H1 (cell line): ENCODE measurements around the gene LRP11. TPM values are rescaled to one million over a fixed set of nuclear protein-coding genes. Genes with fewer than 3 reads are reported as not detected.
"Not testable (repeated sequence)": the region's sequence is repeated elsewhere in the genome, so short reads cannot be mapped to it uniquely, and the experiment has no call there.

Experiments used
- CTCF ChIA-PET: fragments of 300-600 bp; sonication (Branson Sonifier 250); formaldehyde crosslinking; loops from one replicate; lab custom pipeline; 2021; ENCODE audit not compliant: partially characterized antibody; lab: Charles Lee
- POLR2A ChIA-PET: fragments of 300-600 bp; sonication (Branson Sonifier 250); formaldehyde crosslinking; loops from one replicate; lab custom pipeline; 2021; ENCODE audit warnings: inconsistent platforms; ENCODE audit not compliant: partially characterized antibody; lab: Charles Lee
- DNase-seq, 2 experiments: peaks; one replicate each; pipeline versions ENCODE4 v3.0.0 to v3.0.0-alpha.2; 2010 to 2022; ENCODE audit warnings: low spot score in 2 of 2, low read depth in 1 of 2, mixed read lengths in 1 of 2
- FAIRE-seq: peaks from 2 replicates; lab custom pipeline; 2011; peaks lifted over from hg19 to GRCh38; lab: Jason Lieb, UNC
- H2AFZ ChIP-seq: 2 replicates; pipeline ENCODE4 v1.8.1; 2012; ENCODE audit warnings: low read length, inconsistent platforms
- H2AK5ac ChIP-seq: 2 replicates; pipeline ENCODE4 v1.6.1; 2013; ENCODE audit warnings: low read depth, low read length
- H2BK120ac ChIP-seq: replicated peaks from 2 replicates; pipeline ENCODE3; 2013; ENCODE audit warnings: low read depth, low read length, inconsistent platforms
- H2BK12ac ChIP-seq: 2 replicates; pipeline ENCODE4 v1.6.1; 2013; ENCODE audit warnings: low read depth, low read length
- H2BK15ac ChIP-seq: 2 replicates; pipeline ENCODE4 v1.6.1; 2013; ENCODE audit warnings: low read length
- H2BK20ac ChIP-seq: 2 replicates; pipeline ENCODE4 v1.6.1; 2013; ENCODE audit warnings: low read length
- H2BK5ac ChIP-seq: 2 replicates; pipeline ENCODE4 v1.6.1; 2013; ENCODE audit warnings: low read depth, low read length
- H3K14ac ChIP-seq: 2 replicates; pipeline ENCODE4 v1.6.1; 2013; ENCODE audit warnings: inconsistent platforms; ENCODE audit not compliant: insufficient read length
- H3K18ac ChIP-seq: 2 replicates; pipeline ENCODE4 v1.6.1; 2013; ENCODE audit warnings: low read length; ENCODE audit errors: extremely low read depth
- H3K23ac ChIP-seq: 2 replicates; pipeline ENCODE4 v1.6.1; 2013; ENCODE audit warnings: inconsistent platforms; ENCODE audit not compliant: insufficient read length
- H3K23me2 ChIP-seq: 2 replicates; pipeline ENCODE4 v1.6.1; 2013; ENCODE audit warnings: low read depth, low read length
- H3K27ac ChIP-seq: 2 replicates; pipeline ENCODE4 v1.6.1; 2011; ENCODE audit warnings: low read depth, low read length, inconsistent platforms
- H3K27me3 ChIP-seq, 4 experiments: replicated peaks in 1 of 4; 1 replicate in 1 of 4; 2 replicates in 3 of 4; pipeline versions ENCODE4 v1.6.1 to v1.8.1; 2011 to 2013; ENCODE audit warnings: low read length in 3 of 4, mild to moderate bottlenecking in 3 of 4, inconsistent platforms in 2 of 4, mixed read lengths in 2 of 4, moderate library complexity in 1 of 4; ENCODE audit not compliant: control insufficient read depth in 3 of 4, insufficient read depth in 3 of 4; ENCODE audit errors: extremely low read depth in 1 of 4
- H3K36me3 ChIP-seq, 4 experiments: 2 replicates each; pipeline versions ENCODE4 v1.6.1 to v1.8.1; 2011 to 2013; ENCODE audit warnings: mild to moderate bottlenecking in 4 of 4, low read length in 3 of 4, moderate library complexity in 2 of 4, control low read depth in 1 of 4, inconsistent platforms in 1 of 4; ENCODE audit not compliant: insufficient read depth in 4 of 4, control insufficient read depth in 2 of 4
- H3K4ac ChIP-seq: replicated peaks from 2 replicates; pipeline ENCODE3; 2013; ENCODE audit warnings: low read length, low read depth, mixed read lengths, inconsistent platforms; ENCODE audit not compliant: insufficient read length
- H3K4me1 ChIP-seq, 4 experiments: replicated peaks in 1 of 4; 1 replicate in 1 of 4; 2 replicates in 3 of 4; pipeline versions ENCODE4 v1.6.1 to v1.8.1; 2011 to 2013; ENCODE audit warnings: low read length in 3 of 4, inconsistent platforms in 2 of 4, mixed read lengths in 1 of 4; ENCODE audit not compliant: insufficient read depth in 4 of 4, control insufficient read depth in 3 of 4
- H3K4me2 ChIP-seq, 2 experiments: 2 replicates each; pipeline versions ENCODE4 v1.6.1 to v1.8.1; 2011 to 2013; ENCODE audit warnings: low read depth in 2 of 2, low read length in 2 of 2, control low read depth in 1 of 2, inconsistent platforms in 1 of 2, mild to moderate bottlenecking in 1 of 2; ENCODE audit not compliant: insufficient read depth in 1 of 2
- H3K4me3 ChIP-seq, 4 experiments: fragments of 200-600, 300-600 bp in 1 of 4; sonication (generic), shearing (Covaris generic), sonication (Bioruptor Twin) in 1 of 4; 2 replicates each; pipeline versions ENCODE4 v1.5.1 to v1.8.1; 2011 to 2016; ENCODE audit warnings: low read length in 4 of 4, low read depth in 3 of 4, control low read depth in 2 of 4, inconsistent platforms in 2 of 4, mild to moderate bottlenecking in 2 of 4, mixed read lengths in 1 of 4, moderate library complexity in 1 of 4; ENCODE audit not compliant: insufficient read depth in 2 of 4; ENCODE audit errors: extremely low read depth in 1 of 4
- H3K56ac ChIP-seq: replicated peaks from 2 replicates; pipeline ENCODE3; 2013; ENCODE audit warnings: low read depth, mild to moderate bottlenecking, mixed read lengths, low read length, inconsistent platforms; ENCODE audit not compliant: insufficient read length
- H3K79me1 ChIP-seq: 2 replicates; pipeline ENCODE4 v1.6.1; 2013; ENCODE audit warnings: low read depth, low read length, control low read depth
- H3K79me2 ChIP-seq, 2 experiments: 2 replicates each; pipeline versions ENCODE4 v1.6.1 to v1.8.1; 2012 to 2013; ENCODE audit warnings: low read length in 2 of 2, mild to moderate bottlenecking in 2 of 2, inconsistent platforms in 1 of 2; ENCODE audit not compliant: insufficient read depth in 2 of 2, control insufficient read depth in 1 of 2
- H3K9ac ChIP-seq, 4 experiments: replicated peaks in 1 of 4; 1 replicate in 1 of 4; 2 replicates in 3 of 4; pipeline versions ENCODE4 v1.6.1 to v1.8.1; 2011 to 2013; ENCODE audit warnings: low read depth in 3 of 4, low read length in 3 of 4, control low read depth in 2 of 4, mild to moderate bottlenecking in 2 of 4, moderate library complexity in 2 of 4, inconsistent platforms in 1 of 4; ENCODE audit errors: extremely low read depth in 1 of 4
- H3K9me3 ChIP-seq, 2 experiments: 2 replicates each; pipeline versions ENCODE4 v1.6.1 to v1.8.1; 2012 to 2013; ENCODE audit warnings: mild to moderate bottlenecking in 2 of 2, moderate library complexity in 2 of 2, control low read depth in 1 of 2, inconsistent platforms in 1 of 2, low read depth in 1 of 2, low read length in 1 of 2, mixed read lengths in 1 of 2; ENCODE audit not compliant: insufficient read depth in 2 of 2
- H4K20me1 ChIP-seq, 2 experiments: replicated peaks in 1 of 2; 2 replicates each; pipeline versions ENCODE3 to v1.8.1; 2011 to 2013; ENCODE audit warnings: inconsistent platforms in 2 of 2, low read length in 2 of 2, mild to moderate bottlenecking in 1 of 2; ENCODE audit not compliant: insufficient read depth in 2 of 2, control insufficient read depth in 1 of 2
- H4K5ac ChIP-seq: 2 replicates; pipeline ENCODE4 v1.6.1; 2013; ENCODE audit warnings: low read length, low read depth, mixed read lengths, inconsistent platforms; ENCODE audit not compliant: insufficient read length
- H4K8ac ChIP-seq: 2 replicates; pipeline ENCODE4 v1.8.0; 2013; ENCODE audit warnings: mild to moderate bottlenecking, moderate library complexity, low read length, inconsistent platforms; ENCODE audit not compliant: insufficient read depth; ENCODE audit errors: extremely low read depth
- H4K91ac ChIP-seq: replicated peaks from 2 replicates; pipeline ENCODE3; 2013; ENCODE audit warnings: low read length, mixed read lengths, inconsistent platforms; ENCODE audit not compliant: insufficient read length
- WGBS, 2 experiments: shearing (Covaris generic) in 1 of 2; methylation state at CpG; one replicate each; pipeline versions ENCODE4 v1.1.6 to v1.1.7; 2013 to 2015; ENCODE audit warnings: low lambda C conversion rate in 2 of 2, mixed read lengths in 2 of 2, inconsistent platforms in 1 of 2, low coverage in 1 of 2, missing lambda C conversion rate in 1 of 2; ENCODE audit not compliant: insufficient replicate concordance in 2 of 2, insufficient coverage in 1 of 2, insufficient read length in 1 of 2; ENCODE audit errors: extremely low coverage in 1 of 2, missing lambda C conversion rate in 1 of 2; 5-methylcytosine and 5-hydroxymethylcytosine counted together
- polyA plus RNA-seq, 7 experiments: library from polyadenylated mRNA; depleted of rRNA in 3 of 7; stranded (reverse) in 5 of 7; unstranded in 2 of 7; fragments of >200 nt in 5 of 7; fragments of 200-250 nt in 2 of 7; gene quantifications; 1 replicate in 5 of 7; 2 replicates in 1 of 7; 4 replicates in 1 of 7; pipeline versions ENCODE4 v1.2.1 to v1.2.3, GENCODE V29; 2011 to 2013; ENCODE audit warnings: missing spikeins in 2 of 7, mixed read lengths in 2 of 7
- total RNA-seq: library from RNA; stranded (reverse); fragmentation: NEBNext Ultra II Directional; extraction: Animal tissue kit (Norgen Biotek cat#: 25700); gene quantifications from 2 replicates; pipeline ENCODE4 v1.2.1, GENCODE V29; 2021

The LRP11 gene
- total and polyA plus RNA-seq, 2 of the 8 experiments (the other 6 are each of a cell fraction or from before 2014, with no cell fraction given) = 11.0 to 20.0 TPM

DNA sequence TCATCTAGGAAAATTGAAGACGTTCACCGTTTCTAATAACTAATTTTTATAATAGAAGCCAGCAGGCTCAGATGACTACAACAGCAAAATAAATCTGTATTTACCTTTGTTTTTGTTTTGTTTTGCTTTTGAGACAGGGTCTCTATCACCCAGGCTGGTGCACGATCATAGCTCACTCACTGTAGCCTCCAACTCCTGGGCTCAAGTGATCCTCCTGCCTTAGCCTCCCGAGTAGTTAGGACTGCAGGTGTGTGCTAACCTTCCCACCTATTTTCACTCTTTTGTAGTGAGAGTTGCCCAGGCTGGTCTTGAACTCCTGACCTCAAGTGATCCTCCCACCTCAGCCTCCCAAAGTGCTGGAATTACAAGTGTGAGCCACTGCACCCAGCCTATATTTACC is 10.1 kb downstream of the LRP11 start:
- H3K36me3 ChIP-seq, H3K9me3 ChIP-seq, H3K27ac ChIP-seq, H3K4me2 ChIP-seq, H3K14ac ChIP-seq, H3K56ac ChIP-seq, H4K91ac ChIP-seq, H4K5ac ChIP-seq, H3K79me1 ChIP-seq, H3K23ac ChIP-seq, H2BK15ac ChIP-seq, FAIRE-seq, H2BK120ac ChIP-seq, DNase-seq, H4K20me1 ChIP-seq, H2BK12ac ChIP-seq, H3K18ac ChIP-seq, H2AK5ac ChIP-seq, H3K4ac ChIP-seq, H2AFZ ChIP-seq, H2BK5ac ChIP-seq, H4K8ac ChIP-seq, H3K4me1 ChIP-seq, H3K9ac ChIP-seq, H3K4me3 ChIP-seq, H3K27me3 ChIP-seq, H2BK20ac ChIP-seq, H3K23me2 ChIP-seq, H3K79me2 ChIP-seq: not testable (repeated sequence)
- POLR2A ChIA-PET = interaction anchor here (1.7 kb wide), 1 partner anchor 9 kb away, joined by 4 read pairs; no protein-coding TSS in a partner anchor
- 95% methylated on average over 4 of the region's 4 CpGs; no CpG with 5 or more reads in 1 of the 2 experiments for WGBS, 2 experiments
- CTCF ChIA-PET = interaction anchor here (0.7 to 6.2 kb wide), 8 partner anchors 10 to 69 kb away, joined by 3 to 34 read pairs (median 4); partner anchors contain the start of gene RAET1G
